G401 (cell line): ENCODE data around the gene ARHGAP31. TPM values are rescaled to one million over a fixed set of nuclear protein-coding genes. Genes with fewer than 3 reads are reported as not detected.
"Not testable (repeated sequence)": the region's sequence is repeated elsewhere in the genome, so short reads cannot be mapped to it uniquely, and the experiment has no call there.

Experiments used
- DNase-seq: peaks from one replicate; pipeline ENCODE4 v3.0.0-alpha.2; 2015; ENCODE audit warnings: low spot score
- in situ Hi-C: cut with HindIII; loops from 2 replicates; pipeline ENCODE4 v1.10.0; 2016; ENCODE audit warnings: low sequenced_read_pairs, mixed read lengths
- total RNA-seq: library from RNA; depleted of rRNA; stranded (reverse); fragments of >200 nt; shearing (Covaris generic); gene quantifications from 2 replicates; pipeline ENCODE4 v1.2.3, GENCODE V29; 2014; rRNA removed

Gene ARHGAP31
- total RNA-seq = not detected in 2 replicates

- peak; percentile 21 for DNase-seq
- in situ Hi-C loops = no loop called here
These were observed at the start of gene ARHGAP31 for GRCh38 chr3:119293871-119294695. Gene ARHGAP31, plus strand, starts transcription at chr3:119294383. Its CDS starts 522 bp downstream, at chr3:119294905.

GRCh38 chr3:119245778-119246177, 48.4 kb upstream of the ARHGAP31 start:
- no peak for DNase-seq
- in situ Hi-C loops = no loop called here

GRCh38 chr3:119255214-119255613, 39.0 kb upstream of the ARHGAP31 start:
- in situ Hi-C loops = no loop called here
- DNase-seq = no peak

DNA sequence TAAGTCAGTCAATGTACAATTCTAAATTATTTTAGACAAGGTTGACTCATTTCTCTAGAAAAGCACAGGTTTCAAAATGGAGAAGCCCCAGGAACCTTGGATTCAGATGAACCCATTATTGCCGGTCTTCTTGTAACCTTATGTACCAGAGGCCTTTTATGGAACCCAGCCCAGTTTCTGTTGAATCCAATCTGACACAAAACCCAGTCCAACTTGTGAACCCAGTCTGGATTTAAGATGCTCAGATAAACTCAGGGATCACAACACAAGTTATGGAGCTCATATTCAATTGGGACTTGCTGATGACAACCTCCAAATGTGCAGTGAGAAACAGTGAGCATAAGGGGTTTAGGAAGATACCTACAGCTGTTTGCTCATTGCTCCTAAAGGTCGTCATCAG, 37.1 kb upstream of the ARHGAP31 start:
- DNase-seq = no peak
- in situ Hi-C loops = no loop called here

DNA sequence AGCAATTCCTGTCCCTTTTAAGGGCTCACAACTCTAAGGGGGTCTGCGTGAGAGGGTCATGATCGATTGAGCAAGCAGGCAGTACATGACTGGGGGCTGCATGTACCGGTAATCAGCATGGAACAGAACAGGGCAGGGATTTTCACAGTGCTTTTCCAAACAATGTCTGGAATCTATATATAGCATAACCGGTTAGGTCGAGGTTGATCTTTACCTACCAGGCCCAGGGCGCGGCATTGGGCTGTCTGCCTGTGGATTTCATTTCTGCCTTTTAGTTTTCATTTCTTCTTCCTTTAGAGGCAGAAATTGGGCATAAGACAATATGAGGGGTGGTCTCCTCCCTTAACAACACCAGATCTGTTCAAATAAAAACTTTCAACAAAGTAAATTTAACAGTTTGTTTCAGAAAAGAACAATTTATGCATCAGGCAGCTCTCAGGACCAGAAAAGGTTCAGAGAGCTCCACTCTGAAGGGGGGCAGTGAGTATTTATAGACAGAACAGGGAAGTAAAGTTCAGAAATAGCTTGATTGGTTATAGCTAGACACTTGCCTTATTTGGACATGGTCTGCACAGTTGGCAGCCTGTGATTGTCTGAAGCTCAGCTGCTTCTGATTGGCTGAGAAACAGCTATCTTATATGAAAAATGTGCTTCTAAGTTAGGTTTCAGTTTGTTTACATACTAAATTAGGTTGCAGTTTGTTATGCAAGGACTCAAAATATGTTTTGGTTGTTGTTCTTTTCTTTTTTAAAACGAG, 36.4 kb upstream of the ARHGAP31 start:
- in situ Hi-C loops = no loop called here
- no peak for DNase-seq

GRCh38 chr3:119258915-119259314, 35.3 kb upstream of the ARHGAP31 start:
- no peak for DNase-seq
- in situ Hi-C loops = no loop called here

GRCh38 chr3:119259821-119260220, 34.4 kb upstream of the ARHGAP31 start:
- in situ Hi-C loops = no loop called here
- no peak for DNase-seq

DNA sequence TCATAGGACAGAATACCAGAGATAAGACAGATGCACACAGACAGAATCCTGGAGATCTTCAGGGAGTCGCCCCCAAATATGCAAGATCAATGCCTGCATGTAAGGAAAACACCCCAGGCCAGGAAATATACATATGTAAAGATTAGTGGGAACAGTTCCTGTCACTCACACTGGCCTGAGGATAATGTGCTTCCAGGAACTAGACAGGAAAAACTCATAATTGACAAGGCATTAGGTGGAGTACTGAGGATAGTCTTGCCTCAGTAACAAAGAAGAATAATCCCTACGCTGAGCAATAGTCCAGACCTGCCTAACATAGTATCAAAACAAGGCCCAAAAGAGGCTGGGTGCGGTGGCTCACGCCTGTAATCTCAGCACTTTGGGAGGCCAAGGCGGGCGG, 33.1 kb upstream of the ARHGAP31 start:
- in situ Hi-C loops = no loop called here
- DNase-seq = no peak

- DNase-seq, in situ Hi-C loops: not testable (repeated sequence)
These were observed 24.0 kb upstream of the ARHGAP31 start for GRCh38 chr3:119270212-119270611.

DNA sequence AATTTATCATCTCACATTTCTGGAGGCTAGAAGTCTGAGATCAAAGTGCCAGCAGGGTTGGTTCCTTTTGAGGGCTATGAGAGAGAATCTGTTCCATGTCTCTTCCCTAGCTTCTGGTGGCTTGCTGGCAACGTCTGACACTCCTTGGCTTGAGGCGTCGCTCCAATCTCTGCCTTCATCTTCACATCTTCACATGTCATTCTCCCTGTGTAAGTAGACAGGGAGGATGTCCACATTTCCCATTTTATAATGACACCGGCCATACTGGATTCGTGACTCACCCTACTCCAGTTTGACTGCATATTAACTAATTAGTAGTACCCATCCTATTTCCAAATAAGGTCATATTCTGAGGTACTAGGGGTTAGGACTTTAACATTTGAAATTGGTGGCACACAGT, 17.5 kb upstream of the ARHGAP31 start:
- no peak for DNase-seq
- in situ Hi-C loops = no loop called here

DNA sequence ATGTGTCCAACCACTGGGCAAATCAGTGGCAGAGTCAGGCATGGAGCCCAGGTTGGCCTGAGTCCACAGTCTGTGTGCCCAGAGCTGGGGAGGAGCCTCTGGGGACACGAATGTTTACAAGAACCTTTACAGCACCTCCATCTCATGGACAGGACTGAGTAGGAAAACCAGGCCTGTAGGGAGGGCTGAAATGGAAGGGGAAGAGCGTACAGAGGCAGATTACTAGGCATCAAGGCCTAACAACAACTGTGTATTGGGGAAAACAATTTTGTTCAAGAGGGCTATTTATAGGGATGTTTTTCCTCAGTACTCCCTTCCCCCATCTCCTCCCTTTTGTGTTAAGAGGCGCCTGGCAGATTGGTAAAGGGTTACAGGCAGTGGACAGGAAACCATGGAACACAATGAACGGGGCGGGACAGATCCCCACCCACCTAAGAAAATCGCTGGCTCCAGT, 15.1 kb upstream of the ARHGAP31 start:
- no peak for DNase-seq
- in situ Hi-C loops = no loop called here

- in situ Hi-C loops = no loop called here
- peak; percentile 24 for DNase-seq
These were observed 14.5 kb upstream of the ARHGAP31 start for GRCh38 chr3:119279584-119280243.

- in situ Hi-C loops = no loop called here
These were observed 5.3 kb upstream of the ARHGAP31 start for GRCh38 chr3:119288669-119289403.

GRCh38 chr3:119289404-119289770, 4.8 kb upstream of the ARHGAP31 start:
- in situ Hi-C loops = no loop called here
- no peak for DNase-seq

More at GRCh38 chr3:119288669-119289403, 5.3 kb upstream of the ARHGAP31 start:
- DNase-seq = no peak

DNA sequence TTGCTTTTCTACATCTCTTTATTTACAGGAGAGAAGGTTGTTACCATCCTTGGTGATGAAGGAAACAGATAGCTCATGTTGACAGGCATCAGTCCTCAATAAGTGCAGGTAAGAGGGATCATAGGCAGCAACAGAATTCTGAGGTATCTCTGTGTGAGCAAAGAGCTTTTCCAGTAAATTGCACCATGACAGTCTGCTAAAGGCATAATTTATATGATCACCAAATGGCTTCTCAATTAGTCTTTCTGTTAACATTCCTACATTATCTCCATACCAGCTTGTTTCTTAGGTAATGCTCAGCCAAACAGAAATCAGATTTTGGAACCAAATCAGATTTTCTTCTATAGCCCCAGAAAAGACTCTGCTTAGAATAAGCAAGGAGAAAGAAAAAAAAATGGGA, 3.6 kb upstream of the ARHGAP31 start:
- DNase-seq = no peak
- in situ Hi-C loops = no loop called here

DNA sequence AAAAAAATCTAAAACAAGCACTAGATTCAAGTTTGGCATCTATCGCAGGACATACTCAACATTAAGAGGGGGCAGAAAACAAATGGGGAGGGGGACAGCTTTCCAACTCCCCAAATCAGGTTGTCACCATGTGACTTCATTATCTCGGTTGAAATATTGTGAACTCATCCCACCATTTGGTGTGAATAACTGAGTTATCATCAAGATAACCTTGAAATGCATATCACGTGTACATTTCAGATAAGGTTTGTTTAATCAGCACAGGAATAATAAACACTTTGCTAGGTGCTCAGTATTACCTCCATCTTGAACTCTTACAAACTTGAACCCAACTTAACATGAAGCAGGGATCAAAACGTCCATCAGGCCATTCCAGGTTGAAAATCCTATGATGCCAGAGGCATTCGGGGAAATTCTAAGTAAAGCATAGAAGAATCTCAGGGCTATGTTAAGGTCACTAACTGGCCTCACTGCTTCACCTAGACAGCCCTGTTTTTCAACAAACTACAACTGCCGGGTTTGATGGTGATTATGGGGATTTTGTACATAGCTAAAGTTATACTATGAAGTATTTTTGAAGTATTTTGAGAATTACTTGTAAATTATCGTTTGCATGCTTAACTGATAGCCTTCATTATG, 3.0 kb upstream of the ARHGAP31 start:
- in situ Hi-C loops = no loop called here
- no peak for DNase-seq

- DNase-seq = no peak
- in situ Hi-C loops = no loop called here
These were observed 1.5 kb upstream of the ARHGAP31 start for GRCh38 chr3:119292666-119293065.

- DNase-seq = no peak
- in situ Hi-C loops = no loop called here
These were observed 895 bp upstream of the ARHGAP31 start for GRCh38 chr3:119293105-119293870.
